GM20000 (cell line): ENCODE results near the gene GCSAM.

Experiments
- DNase-seq: peaks from one replicate; pipeline ENCODE4 v3.0.0; 2012; ENCODE audit warnings: low spot score
- TF ChIP-seq, protein P1 (sequence below): IDR thresholded peaks from 2 replicates; pipeline ENCODE4 v1.5.1; 2012; ENCODE audit warnings: mild to moderate bottlenecking, control low read depth; ENCODE audit errors: extremely low read depth, missing control alignments

Gene GCSAM

DNA sequence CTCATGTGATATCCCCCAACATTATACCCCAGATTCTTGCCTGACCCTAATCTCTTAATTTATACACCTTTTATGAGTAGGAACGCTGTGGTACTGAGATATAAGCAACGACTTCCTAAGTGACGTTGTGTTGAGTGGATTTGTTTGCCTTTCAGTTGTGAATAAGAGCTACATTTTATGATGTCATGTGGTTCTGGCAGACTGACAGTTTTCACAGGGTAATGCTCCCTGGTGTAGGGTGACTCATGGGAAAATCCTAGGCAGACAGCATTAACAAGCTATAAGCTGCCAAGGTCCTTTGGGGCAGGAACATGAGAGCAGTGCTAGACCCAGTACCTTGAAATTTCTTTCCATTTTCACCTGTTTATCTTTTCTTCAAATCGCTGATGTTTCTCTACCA, 35.7 kb downstream of the GCSAM start:
- no peak for DNase-seq
- TF ChIP-seq, protein P1, sequence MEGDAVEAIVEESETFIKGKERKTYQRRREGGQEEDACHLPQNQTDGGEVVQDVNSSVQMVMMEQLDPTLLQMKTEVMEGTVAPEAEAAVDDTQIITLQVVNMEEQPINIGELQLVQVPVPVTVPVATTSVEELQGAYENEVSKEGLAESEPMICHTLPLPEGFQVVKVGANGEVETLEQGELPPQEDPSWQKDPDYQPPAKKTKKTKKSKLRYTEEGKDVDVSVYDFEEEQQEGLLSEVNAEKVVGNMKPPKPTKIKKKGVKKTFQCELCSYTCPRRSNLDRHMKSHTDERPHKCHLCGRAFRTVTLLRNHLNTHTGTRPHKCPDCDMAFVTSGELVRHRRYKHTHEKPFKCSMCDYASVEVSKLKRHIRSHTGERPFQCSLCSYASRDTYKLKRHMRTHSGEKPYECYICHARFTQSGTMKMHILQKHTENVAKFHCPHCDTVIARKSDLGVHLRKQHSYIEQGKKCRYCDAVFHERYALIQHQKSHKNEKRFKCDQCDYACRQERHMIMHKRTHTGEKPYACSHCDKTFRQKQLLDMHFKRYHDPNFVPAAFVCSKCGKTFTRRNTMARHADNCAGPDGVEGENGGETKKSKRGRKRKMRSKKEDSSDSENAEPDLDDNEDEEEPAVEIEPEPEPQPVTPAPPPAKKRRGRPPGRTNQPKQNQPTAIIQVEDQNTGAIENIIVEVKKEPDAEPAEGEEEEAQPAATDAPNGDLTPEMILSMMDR = no peak

DNA sequence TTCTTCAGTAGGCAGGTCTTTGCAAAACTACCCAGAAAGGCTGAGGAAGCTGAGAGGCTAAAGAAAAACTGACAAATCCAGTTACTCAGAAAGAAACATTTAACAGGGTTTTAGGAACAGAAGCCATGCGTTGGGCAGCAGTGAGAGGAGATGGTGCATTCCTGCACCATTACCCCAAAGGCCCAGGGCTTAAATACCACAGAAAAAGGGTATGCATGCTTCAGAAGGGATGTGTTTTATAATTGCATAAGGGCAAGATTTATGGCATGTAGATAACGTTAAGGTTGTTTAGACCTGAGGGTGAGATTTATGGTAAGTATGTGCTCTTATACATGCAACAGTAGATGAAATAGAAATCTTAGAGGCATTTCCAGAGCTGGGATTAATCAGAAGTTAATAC, 36.9 kb downstream of the GCSAM start:
- TF ChIP-seq, protein P1 = no peak
- no peak for DNase-seq

DNA sequence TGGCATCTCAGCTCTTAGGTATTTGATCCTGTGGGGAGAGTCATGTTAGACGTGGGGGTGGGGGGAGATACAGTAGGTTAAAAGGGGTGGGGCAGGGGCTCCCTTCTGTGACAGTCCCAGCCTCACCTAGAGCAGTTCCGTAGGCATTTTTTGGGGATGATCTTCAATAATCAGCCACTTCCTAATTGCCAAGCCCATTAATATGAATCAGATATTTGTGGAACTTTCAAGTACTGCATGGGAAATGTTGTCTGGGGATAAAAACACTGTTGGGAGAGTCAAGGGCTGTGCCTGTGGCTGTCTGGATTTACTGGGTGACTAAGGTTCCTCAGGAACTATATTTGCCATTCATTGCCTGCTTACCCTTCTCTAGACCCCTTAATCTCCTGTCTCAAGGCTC, 37.3 kb downstream of the GCSAM start:
- TF ChIP-seq, protein P1 = no peak
- no peak for DNase-seq

DNA sequence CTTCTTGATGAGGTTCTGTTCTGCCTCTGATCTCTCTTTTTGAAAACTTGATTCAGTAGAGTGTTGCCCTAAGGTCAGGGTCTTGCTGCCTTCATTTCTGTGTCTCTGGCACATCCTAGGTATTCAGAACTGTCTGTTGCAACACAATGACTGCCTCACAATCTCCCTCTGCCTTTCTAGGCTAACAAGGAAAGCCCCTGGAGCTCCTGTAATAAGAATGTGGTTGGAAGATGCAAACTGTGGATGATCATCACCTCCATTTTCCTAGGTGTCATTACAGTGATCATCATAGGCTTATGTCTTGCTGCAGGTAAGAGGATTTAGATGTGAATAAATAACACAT, 39.9 kb downstream of the GCSAM start:
- DNase-seq = no peak
- TF ChIP-seq, protein P1 = no peak

DNA sequence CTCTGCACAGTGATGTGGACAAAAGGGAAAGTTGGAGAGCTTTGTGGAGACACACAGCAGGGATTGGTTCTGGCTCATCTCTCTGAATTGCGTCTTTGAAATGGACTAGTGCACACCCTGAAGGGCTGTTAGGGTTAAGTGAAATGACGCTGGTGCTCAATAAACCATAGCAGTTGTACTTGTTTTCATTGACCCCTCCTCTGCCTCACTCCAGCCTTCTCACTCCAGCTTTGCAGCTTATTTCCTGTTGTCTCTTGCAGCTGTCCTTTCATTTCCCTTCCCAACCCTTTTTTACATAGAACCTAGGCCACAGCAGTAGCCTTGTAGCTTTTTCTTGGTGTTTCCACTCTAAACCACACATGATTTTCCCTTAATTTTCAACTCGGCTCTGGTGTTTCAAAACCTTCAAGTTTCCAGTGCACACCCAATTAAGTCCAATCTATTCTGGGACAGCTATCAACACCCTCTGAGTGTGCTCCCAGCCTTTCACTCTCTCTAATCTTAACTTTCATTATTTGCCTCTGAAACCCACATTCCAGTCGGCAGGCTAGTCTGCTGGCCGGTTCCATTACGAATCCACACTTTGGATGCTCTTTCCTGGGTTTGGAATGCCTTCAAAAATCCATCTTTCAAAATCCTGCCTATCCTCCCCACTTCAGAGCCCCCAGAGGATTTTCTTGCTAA, 40.4 kb downstream of the GCSAM start:
- TF ChIP-seq, protein P1 = no peak
- DNase-seq = peak; percentile 36

DNA sequence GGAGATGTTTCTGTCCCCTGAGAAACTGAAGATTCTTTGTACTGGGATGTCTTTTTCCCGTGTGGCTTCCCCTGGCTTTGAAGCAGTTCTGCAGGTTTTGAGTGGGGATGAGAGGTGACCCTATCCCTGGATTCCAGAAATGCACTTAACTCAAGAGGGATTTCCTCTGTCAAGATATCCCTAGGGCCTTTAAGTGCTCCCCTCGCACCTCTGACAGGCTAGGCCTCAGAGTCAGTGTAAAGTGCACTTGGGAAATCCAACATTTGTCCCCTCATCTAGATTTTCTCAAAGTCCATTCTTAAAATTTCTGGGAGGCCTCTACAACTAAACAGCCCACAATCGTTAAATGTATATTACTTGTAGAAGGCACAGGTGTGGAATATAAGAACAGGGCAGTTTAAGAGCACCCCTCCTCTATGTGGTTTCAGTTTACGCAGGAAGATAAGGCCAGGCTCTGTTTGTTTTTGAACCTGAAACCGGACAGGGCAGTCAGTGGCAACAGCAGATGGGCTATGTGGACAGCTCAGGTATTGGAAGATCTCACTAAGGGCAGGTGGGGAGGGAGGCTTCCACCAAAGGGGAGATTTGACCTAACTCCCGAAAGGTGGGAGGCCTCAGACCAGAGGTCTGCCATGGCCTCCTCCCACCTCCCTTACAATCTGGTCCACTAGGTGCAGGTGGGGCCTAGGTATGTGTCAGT, 42.0 kb downstream of the GCSAM start:
- no peak for DNase-seq
- TF ChIP-seq, protein P1 = no peak

DNA sequence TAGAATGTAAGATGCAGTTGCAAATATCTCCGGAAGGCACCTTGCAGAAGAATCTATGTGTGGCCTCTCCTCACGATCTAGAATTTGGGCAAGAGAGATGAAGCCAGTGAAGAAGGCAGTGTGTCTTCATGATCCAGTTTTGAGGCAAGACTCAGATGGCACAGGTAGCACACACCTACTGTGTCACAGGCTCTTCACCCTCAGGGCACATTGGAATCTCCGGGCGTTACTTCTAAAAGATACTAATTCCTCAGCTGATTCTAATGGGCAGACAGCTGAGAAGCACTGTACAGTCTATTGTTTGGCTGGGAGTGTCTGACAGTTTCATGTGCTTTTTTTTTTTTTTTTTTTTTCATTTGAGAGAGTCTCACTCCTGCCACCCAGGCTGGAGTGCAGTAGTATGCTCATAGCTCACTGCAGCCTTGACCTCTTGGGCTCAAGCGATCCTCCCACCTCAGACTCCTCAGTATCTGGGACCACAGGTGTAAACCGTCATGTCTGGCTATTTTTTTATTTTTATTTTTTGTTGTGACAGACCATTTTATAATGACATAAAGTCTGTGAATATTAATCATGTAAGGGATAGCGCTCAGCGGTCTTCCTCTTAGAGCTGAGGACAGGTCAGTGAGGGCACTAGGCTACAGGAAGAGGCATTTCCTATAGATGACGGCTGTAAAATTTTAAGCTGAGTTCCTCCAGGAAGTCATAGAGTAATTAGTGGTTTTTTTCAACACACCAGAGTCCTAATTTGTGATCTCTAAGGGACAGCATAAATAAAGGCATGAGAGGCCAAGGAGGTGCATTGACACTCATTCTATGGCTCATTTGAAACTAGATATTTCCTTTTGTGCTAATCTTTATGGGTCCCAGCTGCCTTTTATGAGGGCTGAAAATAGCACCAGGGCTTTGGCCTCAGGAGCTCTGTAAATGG, 42.8 kb downstream of the GCSAM start:
- no peak for DNase-seq

More for the DNA sequence above, 42.8 kb downstream of the GCSAM start:
- TF ChIP-seq, protein P1 = no peak
